GM19468 (cell line): ENCODE measurements around the gene NUDT12.

ENCODE experiments used
- ATAC-seq: cut with Tn5 transposase; IDR thresholded peaks from one replicate; pipeline ENCODE4 v1.9.1; 2021; ENCODE audit warnings: mild to moderate bottlenecking, moderate library complexity, moderate number of reproducible peaks; ENCODE audit not compliant: unreplicated experiment; ENCODE audit errors: extremely low read depth

NUDT12 gene

GRCh38 chr5:103542441-103542840 lies 20.1 kb downstream of the NUDT12 start:
- no peak for ATAC-seq

DNA sequence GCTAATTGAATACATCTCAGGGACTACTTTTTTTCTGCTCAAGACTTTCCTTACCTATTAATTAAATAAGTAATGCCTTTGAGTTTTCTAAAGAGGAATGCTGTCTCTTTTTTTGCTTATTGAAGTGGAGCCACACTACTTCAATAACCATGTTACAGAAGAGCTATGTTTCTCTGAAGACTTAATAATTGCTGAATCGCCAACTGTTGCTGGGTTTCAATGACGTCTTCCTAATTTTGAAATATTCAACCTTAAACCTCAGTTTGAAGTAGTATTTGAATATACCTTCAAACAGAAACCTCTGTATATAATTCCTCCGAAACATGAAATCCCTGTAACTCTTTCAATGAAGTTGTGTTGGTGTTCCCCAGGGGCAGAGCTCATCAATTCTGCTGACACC lies 21.0 kb downstream of the NUDT12 start:
- ATAC-seq, result no peak

DNA sequence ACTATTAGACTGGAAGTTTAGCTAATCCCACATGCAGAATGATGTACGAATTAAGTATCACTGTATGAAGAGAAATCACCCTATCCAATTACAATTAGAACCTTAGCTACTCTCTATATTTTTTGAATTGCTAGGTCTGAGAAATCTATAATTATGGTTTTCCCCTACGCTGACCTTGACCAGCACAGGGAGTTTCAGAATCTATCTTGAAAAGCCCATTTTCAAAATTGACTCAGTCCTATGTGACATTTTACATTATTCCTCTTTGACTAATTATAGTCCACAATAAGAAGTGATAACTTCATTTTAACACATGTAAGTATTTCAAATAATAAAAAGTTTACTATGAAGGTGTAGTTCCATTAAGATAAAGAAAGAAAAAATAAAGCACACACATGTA lies 21.5 kb downstream of the NUDT12 start:
- ATAC-seq, result no peak

GRCh38 chr5:103539376-103540330 lies 22.9 kb downstream of the NUDT12 start:
- no peak for ATAC-seq

DNA sequence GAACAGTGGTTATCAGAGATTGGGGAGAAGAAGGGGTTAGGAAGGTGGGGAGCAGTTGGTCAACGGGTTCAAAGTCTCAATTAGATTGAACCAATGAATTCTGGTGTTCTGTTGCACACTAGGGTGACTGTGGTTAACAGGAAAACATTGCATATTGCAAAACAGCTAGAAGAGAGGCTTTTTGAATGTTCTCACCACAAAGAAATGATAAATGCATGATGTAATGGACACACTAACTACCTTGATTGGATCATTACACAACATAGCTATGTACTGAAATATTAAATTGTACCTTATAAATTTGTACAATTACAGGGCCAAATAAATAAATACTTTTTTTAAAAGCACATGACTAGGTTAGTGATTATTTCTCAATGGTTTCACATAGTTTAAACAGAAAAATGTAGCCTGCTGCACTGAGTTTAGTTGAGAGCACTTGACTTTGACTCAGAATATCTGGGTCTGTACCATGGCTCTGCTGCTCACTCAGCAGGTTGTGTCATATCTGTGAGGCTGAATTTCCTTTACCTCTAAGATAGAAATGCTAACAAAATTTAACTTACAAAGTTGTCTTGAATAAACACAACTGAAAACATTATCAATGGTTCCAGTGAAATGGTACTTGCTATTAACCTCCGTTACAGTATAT lies 30.4 kb downstream of the NUDT12 start:
- no peak for ATAC-seq

GRCh38 chr5:103526164-103526915 lies 36.2 kb downstream of the NUDT12 start:
- no peak for ATAC-seq

DNA sequence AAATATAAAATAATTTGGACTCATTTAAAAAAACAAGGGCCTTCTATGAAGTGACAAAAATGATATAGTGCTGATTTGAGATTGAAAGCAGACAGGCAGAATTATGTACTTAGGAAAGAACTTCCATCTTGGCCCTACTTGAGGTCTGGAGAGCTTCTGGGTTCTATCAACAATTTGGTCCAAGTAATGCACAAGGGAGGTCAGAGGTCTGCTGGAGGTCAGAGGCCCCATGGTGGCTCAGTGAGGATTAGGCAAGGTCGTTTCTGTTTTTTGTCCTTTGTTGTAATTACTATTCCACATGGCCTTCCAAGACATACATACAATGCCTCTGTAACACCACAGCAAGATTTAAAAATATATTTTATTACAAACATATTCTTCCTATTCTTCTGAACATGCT lies 37.2 kb downstream of the NUDT12 start:
- no peak for ATAC-seq

DNA sequence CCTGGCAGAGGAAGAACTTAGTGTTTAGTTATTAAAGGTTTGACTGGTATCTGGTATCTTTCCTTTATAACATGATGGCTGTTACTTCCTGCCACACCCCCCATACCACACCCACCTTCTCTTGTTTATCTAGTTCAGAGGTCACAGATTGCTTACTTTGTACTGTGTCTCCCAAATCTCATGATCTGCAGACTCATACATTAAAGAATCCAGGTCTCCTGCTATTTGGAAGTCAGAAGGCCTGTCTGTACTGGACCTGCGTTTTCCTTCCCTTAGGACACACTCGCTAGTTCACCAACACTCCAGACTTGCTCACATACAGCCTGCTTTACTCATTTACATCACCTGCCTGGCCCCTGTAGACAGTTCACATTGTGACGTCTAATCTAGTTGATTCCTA lies 39.3 kb downstream of the NUDT12 start:
- ATAC-seq, result no peak

GRCh38 chr5:103522586-103522985 lies 40.0 kb downstream of the NUDT12 start:
- ATAC-seq, result no peak

- no peak for ATAC-seq
Observed at GRCh38 chr5:103519550-103519949, 43.0 kb downstream of the NUDT12 start.

- ATAC-seq, result no peak
Observed at GRCh38 chr5:103514371-103514770, 48.2 kb downstream of the NUDT12 start.

DNA sequence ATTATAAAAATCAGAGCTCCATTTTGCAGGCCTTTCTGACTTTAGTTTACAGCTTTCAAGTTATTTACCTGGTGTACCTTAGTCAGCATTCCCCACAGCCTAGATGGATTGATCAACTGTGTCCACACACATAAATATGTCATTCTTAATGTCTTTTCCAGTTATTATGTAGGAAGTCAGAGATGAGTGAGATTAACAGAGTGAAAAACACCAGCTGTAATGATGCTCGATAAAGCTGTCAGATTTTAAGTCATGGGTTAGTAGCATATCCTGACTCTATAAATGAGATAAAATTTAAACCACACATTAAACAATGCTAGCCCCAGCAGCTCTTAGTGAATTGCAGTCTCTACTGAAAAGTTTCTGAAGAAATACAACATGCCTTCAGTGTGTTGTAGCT lies 48.9 kb downstream of the NUDT12 start:
- ATAC-seq, result no peak

DNA sequence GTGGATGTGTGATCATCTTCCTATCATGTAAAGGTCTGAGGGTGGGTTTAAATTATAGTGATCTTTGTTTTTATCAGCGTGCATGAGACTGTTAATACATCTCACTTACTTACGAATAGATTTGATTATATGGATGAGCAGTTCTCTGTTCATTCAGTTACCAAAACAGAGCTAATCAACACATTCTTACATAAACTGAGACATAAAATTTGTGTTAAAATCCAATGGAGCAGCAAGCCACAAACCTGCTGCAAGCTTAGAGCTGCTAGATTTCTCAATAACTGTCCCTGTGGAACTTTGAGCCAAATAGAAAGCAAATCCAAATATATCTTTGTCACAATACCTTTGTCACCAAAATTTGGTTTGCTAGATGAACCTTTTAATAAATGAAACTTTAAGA lies 50.1 kb downstream of the NUDT12 start:
- ATAC-seq, result no peak

DNA sequence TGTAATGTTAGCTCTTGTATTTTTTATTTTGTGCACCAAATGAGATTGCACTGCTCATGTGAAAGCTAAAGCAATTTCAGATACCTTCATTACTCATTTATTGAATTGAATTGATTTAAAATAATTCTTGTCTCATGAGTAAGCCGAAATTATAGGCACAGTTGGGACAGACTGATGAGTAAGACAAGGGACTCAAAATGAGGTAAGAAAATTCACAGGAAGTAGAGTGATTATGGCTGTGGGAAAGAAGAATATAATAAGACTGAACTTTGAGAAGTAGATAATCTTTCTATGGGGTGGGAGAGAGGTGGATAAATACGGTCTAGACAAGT lies 51.1 kb downstream of the NUDT12 start:
- ATAC-seq, result no peak

GRCh38 chr5:103510851-103511553 lies 51.6 kb downstream of the NUDT12 start:
- no peak for ATAC-seq

- ATAC-seq, result no peak
Observed at GRCh38 chr5:103505581-103506305, 56.8 kb downstream of the NUDT12 start.

- no peak for ATAC-seq
Observed at GRCh38 chr5:103503066-103503465, 59.5 kb downstream of the NUDT12 start.

GRCh38 chr5:103502662-103503061 lies 59.9 kb downstream of the NUDT12 start:
- no peak for ATAC-seq
